ENCODE results near the gene TSPAN9.

- TF ChIP-seq CTCF (IDR thresholded peaks at IDR 0.05): no peak
- TF ChIP-seq POLR2A (IDR thresholded peaks at IDR 0.05): no peak
These were observed 179.0 kb downstream of the TSPAN9 start for GRCh38 chr12:3256103-3256631.

Data from suprapubic skin (tissue), 3 donors.